ENCODE data around the gene UNC13B. TPM values are rescaled to one million over a fixed set of nuclear protein-coding genes. Genes with fewer than 3 reads are reported as not detected.

UNC13B gene
- total and polyA plus RNA-seq, 2 of the 8 experiments (the other 6 are each of a cell fraction or from before 2014, with no cell fraction given) = 23.1 to 51.7 TPM

GRCh38 chr9:35338561-35339274 lies 176.9 kb downstream of the UNC13B start:
- CTCF ChIA-PET (ENCODE audit: partially characterized antibody) = interaction anchor here (0.6 to 3.5 kb wide), 4 partner anchors 16 to 1310 kb away, joined by 3 to 13 read pairs (median 4); no protein-coding TSS in a partner anchor
- H2BK120ac ChIP-seq (replicated peaks; ENCODE audit: low read depth, low read length) = no peak overlapping the region
- peak; percentile 34; the same call in 1 of the 2 replicates for TF ChIP-seq RFX5 (IDR thresholded peaks at IDR 0.05; ENCODE audit: borderline replicate concordance, low read depth, low read length)
- TF ChIP-seq E2F6 (IDR thresholded peaks at IDR 0.05) = no peak
- H2BK12ac ChIP-seq (ENCODE audit: low read depth, low read length) = no peak overlapping the region
- FAIRE-seq = no peak
- no peaks in the 10 kb centered on the region; the same call in 1 of the 2 replicates for H3K79me1 ChIP-seq (ENCODE audit: low read depth, low read length)
- no peaks in the 10 kb centered on the region for H3K79me2 ChIP-seq (ENCODE audit: control insufficient read depth in 1 of 2, insufficient read depth in 2 of 2, low read length in 2 of 2)
- no peak overlapping the region for H4K8ac ChIP-seq (ENCODE audit: extremely low read depth, insufficient read depth, low read length)
- no peak overlapping the region for H3K4me2 ChIP-seq (ENCODE audit: insufficient read depth in 1 of 2, low read depth in 2 of 2, low read length in 2 of 2)
- no peak overlapping the region for H2AFZ ChIP-seq (ENCODE audit: low read length)
- H3K27ac ChIP-seq (ENCODE audit: low read depth, low read length) = no peak overlapping the region
- H3K56ac ChIP-seq (replicated peaks; ENCODE audit: insufficient read length, low read depth, low read length) = no peak overlapping the region
- no peak overlapping the region for H4K5ac ChIP-seq (ENCODE audit: insufficient read length, low read depth, low read length)
- H3K18ac ChIP-seq (ENCODE audit: extremely low read depth, low read length) = no peak overlapping the region
- no peaks in the 10 kb centered on the region for H3K23me2 ChIP-seq (ENCODE audit: low read depth, low read length)
- no peak overlapping the region for H2BK15ac ChIP-seq (ENCODE audit: low read length)
- no peaks in the 10 kb centered on the region for H3K27me3 ChIP-seq (replicated peaks in 1 of 4; ENCODE audit: control insufficient read depth in 3 of 4, extremely low read depth in 1 of 4, insufficient read depth in 3 of 4, low read length in 3 of 4)
- no peak overlapping the region for H3K4me3 ChIP-seq (ENCODE audit: extremely low read depth in 1 of 4, insufficient read depth in 2 of 4, low read depth in 3 of 4, low read length in 4 of 4)
- DNase-seq (ENCODE audit: low read depth in 1 of 2, low spot score in 2 of 2) = no peak
- H4K91ac ChIP-seq (replicated peaks; ENCODE audit: insufficient read length, low read length) = no peak overlapping the region
- no peak overlapping the region for H2BK20ac ChIP-seq (ENCODE audit: low read length)
- no peak overlapping the region for H2BK5ac ChIP-seq (ENCODE audit: low read depth, low read length)
- no peak overlapping the region for H3K9ac ChIP-seq (replicated peaks in 1 of 4; ENCODE audit: extremely low read depth in 1 of 4, low read depth in 3 of 4, low read length in 3 of 4)
- H3K14ac ChIP-seq (ENCODE audit: insufficient read length) = no peak overlapping the region
- no peaks in the 10 kb centered on the region for H3K36me3 ChIP-seq (ENCODE audit: control insufficient read depth in 2 of 4, insufficient read depth in 4 of 4, low read length in 3 of 4)
- H4K20me1 ChIP-seq (replicated peaks in 1 of 2; ENCODE audit: control insufficient read depth in 1 of 2, insufficient read depth in 2 of 2, low read length in 2 of 2) = peaks cover 1 to 3% of the 10 kb centered on the region in 2 experiments
- H3K4ac ChIP-seq (replicated peaks; ENCODE audit: insufficient read length, low read depth, low read length) = no peak overlapping the region
- WGBS, 2 experiments (ENCODE audit: extremely low coverage in 1 of 2, insufficient coverage in 1 of 2, insufficient read length in 1 of 2, insufficient replicate concordance in 2 of 2, low coverage in 1 of 2, low lambda C conversion rate in 2 of 2, missing lambda C conversion rate in 1 of 2) = 89% methylated on average over 6 of the region's 6 CpGs; no CpG with 5 or more reads in 1 of the 2 experiments
- POLR2A ChIA-PET (ENCODE audit: partially characterized antibody) = interaction anchor here (1.0 kb wide), 1 partner anchor 12 kb away, joined by 4 read pairs; no protein-coding TSS in a partner anchor
- no peak overlapping the region for H2AK5ac ChIP-seq (ENCODE audit: low read depth, low read length)
- no peaks in the 10 kb centered on the region for H3K9me3 ChIP-seq (ENCODE audit: insufficient read depth in 2 of 2, low read depth in 1 of 2, low read length in 1 of 2)
- peaks cover 0 to 4% (median 0%) of the 10 kb centered on the region in 4 experiments; a peak in 3 of 7 replicates for H3K4me1 ChIP-seq (replicated peaks in 1 of 4; ENCODE audit: control insufficient read depth in 3 of 4, insufficient read depth in 4 of 4, low read length in 3 of 4)
- no peak overlapping the region for H3K23ac ChIP-seq (ENCODE audit: insufficient read length)
